AG04449 (cell line): ENCODE data around the gene SCFD1.
"Not testable (repeated sequence)": the region's sequence is repeated elsewhere in the genome, so short reads cannot be mapped to it uniquely, and the experiment has no call there.

ENCODE experiments used
- CTCF ChIA-PET: fragments of 350-600 bp; formaldehyde crosslinking; extraction: SDS; loops from one replicate; lab custom pipeline; 2021; ENCODE audit warnings: antibody characterized with exemption; lab: Yijun Ruan, JAX
- POLR2A ChIA-PET: fragments of 400-600, 350-600 bp; formaldehyde crosslinking; extraction: SDS; loops from one replicate; lab custom pipeline; 2020; ENCODE audit warnings: antibody characterized with exemption, inconsistent platforms; lab: Yijun Ruan, JAX
- DNase-seq: peaks from one replicate; pipeline ENCODE4 v3.0.0-alpha.2; 2010; ENCODE audit warnings: low read depth, low spot score
- H3K4me3 ChIP-seq: 2 replicates; pipeline ENCODE4 v1.5.1; 2011; ENCODE audit warnings: low read depth, mild to moderate bottlenecking, control low read depth, low read length
- TF ChIP-seq, protein P1 (sequence below): IDR thresholded peaks from one replicate; pipeline ENCODE4 v1.5.1; 2011; ENCODE audit warnings: mild to moderate bottlenecking, moderate library complexity, low read length, control low read depth, inconsistent platforms; ENCODE audit not compliant: insufficient read depth; ENCODE audit errors: missing control alignments

Gene SCFD1

DNA sequence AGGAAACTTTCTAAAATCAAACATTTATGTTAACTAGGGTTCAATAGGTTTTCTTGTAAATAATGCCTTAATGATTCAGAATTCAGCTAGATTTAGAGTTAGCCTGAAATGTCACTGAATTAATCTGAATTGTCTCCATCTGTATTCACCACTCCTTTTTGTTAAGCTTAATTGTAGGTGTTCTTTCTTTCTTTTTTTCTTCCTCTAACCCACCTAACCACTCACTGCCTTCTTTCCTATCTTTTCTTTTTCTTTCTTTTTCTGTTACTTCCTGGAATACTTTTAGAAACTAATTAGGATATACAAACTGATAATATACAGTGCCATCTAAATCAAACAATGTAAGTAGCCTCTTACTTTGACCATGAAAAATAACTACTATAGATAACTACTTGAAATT is 33.2 kb upstream of the SCFD1 start:
- TF ChIP-seq, protein P1, sequence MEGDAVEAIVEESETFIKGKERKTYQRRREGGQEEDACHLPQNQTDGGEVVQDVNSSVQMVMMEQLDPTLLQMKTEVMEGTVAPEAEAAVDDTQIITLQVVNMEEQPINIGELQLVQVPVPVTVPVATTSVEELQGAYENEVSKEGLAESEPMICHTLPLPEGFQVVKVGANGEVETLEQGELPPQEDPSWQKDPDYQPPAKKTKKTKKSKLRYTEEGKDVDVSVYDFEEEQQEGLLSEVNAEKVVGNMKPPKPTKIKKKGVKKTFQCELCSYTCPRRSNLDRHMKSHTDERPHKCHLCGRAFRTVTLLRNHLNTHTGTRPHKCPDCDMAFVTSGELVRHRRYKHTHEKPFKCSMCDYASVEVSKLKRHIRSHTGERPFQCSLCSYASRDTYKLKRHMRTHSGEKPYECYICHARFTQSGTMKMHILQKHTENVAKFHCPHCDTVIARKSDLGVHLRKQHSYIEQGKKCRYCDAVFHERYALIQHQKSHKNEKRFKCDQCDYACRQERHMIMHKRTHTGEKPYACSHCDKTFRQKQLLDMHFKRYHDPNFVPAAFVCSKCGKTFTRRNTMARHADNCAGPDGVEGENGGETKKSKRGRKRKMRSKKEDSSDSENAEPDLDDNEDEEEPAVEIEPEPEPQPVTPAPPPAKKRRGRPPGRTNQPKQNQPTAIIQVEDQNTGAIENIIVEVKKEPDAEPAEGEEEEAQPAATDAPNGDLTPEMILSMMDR = no peak
- no peak overlapping the region for H3K4me3 ChIP-seq
- DNase-seq = no peak
- ChIA-PET CTCF (interaction anchor here (1.3 kb wide), 1 partner anchor 21 kb away, joined by 3 read pairs; no protein-coding TSS in a partner anchor), POLR2A (no interaction called here)

DNA sequence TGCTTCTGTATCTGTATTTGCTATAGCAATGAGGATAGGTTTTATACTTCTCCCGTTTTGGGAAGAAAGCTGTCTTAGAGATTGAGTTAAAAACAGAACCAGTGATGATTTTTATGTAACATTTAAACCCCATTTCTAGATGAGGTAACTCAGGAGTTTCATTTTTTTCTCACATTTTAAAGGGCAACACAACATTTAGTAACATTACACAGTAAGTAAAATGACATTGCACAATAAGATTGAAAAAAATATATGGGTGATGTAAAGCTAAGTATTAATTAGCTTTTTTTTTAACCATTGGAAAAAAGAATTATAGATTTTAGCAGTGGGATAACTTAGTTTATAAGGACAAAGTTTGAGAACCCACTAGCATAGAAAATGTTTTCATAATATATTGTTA is 25.2 kb upstream of the SCFD1 start:
- CTCF ChIA-PET = interaction anchor here (1.1 kb wide), 1 partner anchor 13 kb away, joined by 4 read pairs; no protein-coding TSS in a partner anchor
- no peak for DNase-seq
- no peak overlapping the region for H3K4me3 ChIP-seq

DNA sequence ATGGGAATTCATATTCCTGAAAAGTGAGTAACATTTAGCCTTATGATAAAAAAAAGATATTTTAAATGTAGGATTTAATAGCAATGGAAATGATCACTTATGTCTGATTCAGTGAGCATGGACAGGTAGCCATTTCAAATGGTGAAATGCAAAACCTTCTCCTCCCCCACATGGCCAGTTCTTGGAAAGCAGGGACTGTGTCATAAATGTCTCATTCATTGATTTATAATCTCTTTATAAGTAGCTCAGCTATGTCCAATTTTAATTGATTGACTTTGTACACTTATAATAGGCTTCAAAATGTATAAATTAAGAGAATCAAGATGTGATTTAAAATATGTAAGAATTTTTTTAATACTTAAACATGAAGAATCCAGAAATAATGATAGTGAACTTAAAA is 24.6 kb upstream of the SCFD1 start:
- ChIA-PET CTCF (interaction anchor here (1.1 kb wide), 1 partner anchor 12 kb away, joined by 4 read pairs; no protein-coding TSS in a partner anchor), POLR2A (no interaction called here)
- DNase-seq = no peak
- no peak overlapping the region for H3K4me3 ChIP-seq
- TF ChIP-seq, protein P1 = no peak

More for the DNA sequence above, 25.2 kb upstream of the SCFD1 start:
- POLR2A ChIA-PET = no interaction called here
- TF ChIP-seq, protein P1 = no peak

DNA sequence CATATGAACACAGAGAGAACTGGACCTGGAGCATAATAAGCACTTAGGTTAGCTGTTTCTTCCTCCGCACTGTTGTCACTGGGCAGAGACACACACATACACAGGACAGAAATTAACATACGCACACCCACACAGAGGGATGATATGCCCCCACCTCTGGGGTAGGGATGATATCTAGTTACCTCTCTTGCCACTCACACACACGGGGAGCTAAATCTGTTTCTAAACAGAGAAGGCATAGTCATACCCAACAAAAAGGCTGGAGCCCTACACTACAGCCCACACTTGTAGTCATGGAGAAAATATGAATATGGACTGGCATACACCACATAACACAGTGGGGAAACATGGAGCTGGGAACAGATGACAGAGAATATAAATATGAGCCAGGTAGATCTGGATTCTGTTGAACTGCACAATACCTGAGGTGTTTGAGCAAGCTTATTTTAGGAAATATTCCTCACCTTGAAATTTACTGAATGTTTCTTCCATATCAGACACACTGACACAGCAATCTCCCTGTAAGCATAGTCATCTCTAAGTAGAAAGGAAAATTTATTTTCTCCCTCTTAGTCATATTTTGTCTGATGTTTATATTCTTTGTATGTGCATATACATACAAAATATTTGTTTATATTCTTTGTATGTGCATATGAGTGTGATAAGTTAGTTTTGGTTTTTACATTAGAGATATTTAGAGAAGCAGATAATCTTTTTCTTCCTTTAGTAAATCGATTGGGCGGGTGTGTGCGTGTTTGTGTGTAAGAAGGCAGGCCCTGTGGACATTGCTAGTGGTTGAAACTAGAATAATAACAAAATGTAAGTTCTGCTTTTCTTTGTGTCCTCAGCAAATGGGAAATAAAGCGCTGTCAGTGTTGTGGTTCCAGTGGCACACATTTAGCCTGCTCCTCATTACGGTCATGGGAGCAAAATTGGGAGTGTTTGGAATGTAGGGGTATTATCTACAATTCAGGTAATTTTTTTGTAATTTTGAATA is 20.9 kb upstream of the SCFD1 start:
- DNase-seq = no peak
- TF ChIP-seq, protein P1 = no peak
- H3K4me3 ChIP-seq = no peak overlapping the region
- ChIA-PET CTCF (interaction anchor here (0.9 to 2.0 kb wide), 5 partner anchors 9 to 216 kb away, joined by 3 to 9 read pairs (median 3); no protein-coding TSS in a partner anchor), POLR2A (no interaction called here)

DNA sequence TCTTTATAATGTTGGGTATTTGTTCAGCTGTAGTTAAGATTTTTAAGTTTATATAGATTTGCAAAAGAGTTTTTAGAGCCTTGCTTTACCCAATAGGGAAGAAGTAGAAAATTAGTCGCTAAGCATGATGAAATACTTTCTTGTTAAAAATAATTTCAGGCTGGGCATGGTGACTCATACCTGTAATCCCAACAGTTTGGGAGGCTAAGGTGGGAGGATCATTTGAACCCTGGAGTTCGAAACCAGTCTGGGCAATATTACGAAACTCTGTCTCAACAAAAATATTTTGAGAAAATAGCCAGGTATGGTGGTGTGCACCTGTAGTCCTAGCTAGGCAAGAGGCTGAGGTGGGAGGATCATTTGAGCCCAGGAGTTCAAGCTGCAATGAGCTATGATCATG is 18.7 kb upstream of the SCFD1 start:
- DNase-seq = no peak
- H3K4me3 ChIP-seq = no peak overlapping the region
- ChIA-PET CTCF (no interaction called here), POLR2A (no interaction called here)
- TF ChIP-seq, protein P1 = no peak

DNA sequence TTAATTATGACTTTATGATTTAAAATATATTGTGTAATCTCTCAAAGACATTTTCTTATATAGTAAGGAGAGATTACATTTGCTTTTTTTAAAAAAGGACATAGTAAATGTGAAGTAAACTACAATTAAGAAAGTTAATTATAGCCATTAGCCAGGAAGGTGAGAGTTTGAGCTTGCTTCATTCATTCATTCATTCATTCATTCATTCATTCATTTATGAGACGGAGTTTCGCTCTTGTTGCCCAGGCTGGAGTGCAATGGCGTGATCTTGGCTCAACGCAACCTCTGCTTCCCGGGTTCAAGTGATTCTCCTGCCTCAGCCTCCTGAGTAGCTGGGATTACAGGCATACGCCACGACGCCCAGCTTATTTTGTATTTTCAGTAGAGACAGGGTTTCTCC is 17.4 kb upstream of the SCFD1 start:
- POLR2A ChIA-PET, H3K4me3 ChIP-seq, DNase-seq: not testable (repeated sequence)
- CTCF ChIA-PET = interaction anchor here (0.6 kb wide), 1 partner anchor 229 kb away, joined by 3 read pairs; no protein-coding TSS in a partner anchor
